HepG2 (cell line): ENCODE measurements around the gene PDZRN4.

Experiments
- FOXK2 ChIP-seq: fragments of 450-650 bp; IDR thresholded peaks from 2 replicates; pipeline ENCODE4 v1.6.1; 2016
- GFI1 ChIP-seq: sonication (generic); formaldehyde crosslinking; IDR thresholded peaks from 2 replicates; pipeline ENCODE4 v1.5.0; 2020; ENCODE audit warnings: missing genetic modification reagents, mild to moderate bottlenecking, borderline replicate concordance
- JARID2 ChIP-seq: sonication (generic); formaldehyde crosslinking; IDR thresholded peaks from 2 replicates; pipeline ENCODE4 v1.8.1; 2023; ENCODE audit warnings: missing genetic modification reagents, inconsistent platforms; ENCODE audit not compliant: insufficient replicate concordance
- ZNF44 ChIP-seq: sonication (generic); formaldehyde crosslinking; IDR thresholded peaks from 2 replicates; pipeline ENCODE4 v1.5.1; 2020; ENCODE audit warnings: mild to moderate bottlenecking, missing genetic modification reagents
- TF ChIP-seq, protein P1 (sequence below): sonication (generic); formaldehyde crosslinking; IDR thresholded peaks from 2 replicates; pipeline ENCODE4 v1.5.0; 2020; ENCODE audit warnings: mild to moderate bottlenecking, missing genetic modification reagents, moderate library complexity

DNA sequence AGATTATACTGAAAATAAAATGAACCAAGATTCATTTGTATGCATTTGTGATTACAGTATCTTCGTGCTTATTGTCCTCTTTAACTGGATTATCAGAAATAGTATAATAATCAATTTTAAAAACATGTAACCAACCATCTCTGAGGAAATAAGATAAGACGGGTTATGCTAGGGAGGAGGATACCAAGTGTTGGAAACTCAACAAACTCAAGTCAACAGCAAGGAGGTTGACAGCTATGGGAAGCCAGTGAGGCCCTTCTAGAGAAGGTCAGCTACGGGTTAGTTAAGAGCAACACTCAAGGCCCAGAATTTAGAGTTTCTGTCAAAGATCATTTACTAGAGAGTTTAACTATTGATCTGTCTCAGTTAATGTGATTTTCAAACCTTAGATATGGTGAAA lies 137.2 kb downstream of the PDZRN4 start:
- TF ChIP-seq, protein P1, sequence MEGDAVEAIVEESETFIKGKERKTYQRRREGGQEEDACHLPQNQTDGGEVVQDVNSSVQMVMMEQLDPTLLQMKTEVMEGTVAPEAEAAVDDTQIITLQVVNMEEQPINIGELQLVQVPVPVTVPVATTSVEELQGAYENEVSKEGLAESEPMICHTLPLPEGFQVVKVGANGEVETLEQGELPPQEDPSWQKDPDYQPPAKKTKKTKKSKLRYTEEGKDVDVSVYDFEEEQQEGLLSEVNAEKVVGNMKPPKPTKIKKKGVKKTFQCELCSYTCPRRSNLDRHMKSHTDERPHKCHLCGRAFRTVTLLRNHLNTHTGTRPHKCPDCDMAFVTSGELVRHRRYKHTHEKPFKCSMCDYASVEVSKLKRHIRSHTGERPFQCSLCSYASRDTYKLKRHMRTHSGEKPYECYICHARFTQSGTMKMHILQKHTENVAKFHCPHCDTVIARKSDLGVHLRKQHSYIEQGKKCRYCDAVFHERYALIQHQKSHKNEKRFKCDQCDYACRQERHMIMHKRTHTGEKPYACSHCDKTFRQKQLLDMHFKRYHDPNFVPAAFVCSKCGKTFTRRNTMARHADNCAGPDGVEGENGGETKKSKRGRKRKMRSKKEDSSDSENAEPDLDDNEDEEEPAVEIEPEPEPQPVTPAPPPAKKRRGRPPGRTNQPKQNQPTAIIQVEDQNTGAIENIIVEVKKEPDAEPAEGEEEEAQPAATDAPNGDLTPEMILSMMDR (CRISPR knock-in tag) = no peak
- TF ChIP-seq GFI1 (no peak), FOXK2 (no peak), JARID2 (CRISPR knock-in tag) (no peak), ZNF44 (CRISPR knock-in tag) (no peak)
